ENCODE data around the gene FDPS.
"Not testable (repeated sequence)": the region's sequence is repeated elsewhere in the genome, so short reads cannot be mapped to it uniquely, and the experiment has no call there.

FDPS gene

DNA sequence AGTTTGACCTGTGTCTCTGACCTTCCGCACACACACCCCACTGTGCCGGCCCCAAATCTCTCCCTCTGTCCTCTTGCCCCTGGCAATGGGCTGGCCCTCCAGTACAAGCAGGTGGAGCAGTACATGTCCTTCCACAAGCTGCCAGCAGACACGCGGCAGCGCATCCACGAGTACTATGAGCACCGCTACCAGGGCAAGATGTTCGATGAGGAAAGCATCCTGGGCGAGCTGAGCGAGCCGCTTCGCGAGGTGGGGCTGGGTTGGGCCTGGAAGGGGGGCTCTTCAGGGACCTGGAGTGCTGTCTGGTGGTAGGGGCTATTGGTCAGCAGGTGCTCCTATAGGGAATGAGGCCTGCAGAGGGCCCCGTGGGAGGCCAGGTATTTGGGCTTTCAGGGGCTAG is 23.6 kb upstream of the FDPS start:
- DNase-seq (ENCODE audit: low read depth in 2 of 3, low spot score in 2 of 3), result no peak

- DNase-seq (ENCODE audit: low read depth in 2 of 3, low spot score in 2 of 3), result no peak
Observed at GRCh38 chr1:155285631-155286044, 23.0 kb upstream of the FDPS start.

DNA sequence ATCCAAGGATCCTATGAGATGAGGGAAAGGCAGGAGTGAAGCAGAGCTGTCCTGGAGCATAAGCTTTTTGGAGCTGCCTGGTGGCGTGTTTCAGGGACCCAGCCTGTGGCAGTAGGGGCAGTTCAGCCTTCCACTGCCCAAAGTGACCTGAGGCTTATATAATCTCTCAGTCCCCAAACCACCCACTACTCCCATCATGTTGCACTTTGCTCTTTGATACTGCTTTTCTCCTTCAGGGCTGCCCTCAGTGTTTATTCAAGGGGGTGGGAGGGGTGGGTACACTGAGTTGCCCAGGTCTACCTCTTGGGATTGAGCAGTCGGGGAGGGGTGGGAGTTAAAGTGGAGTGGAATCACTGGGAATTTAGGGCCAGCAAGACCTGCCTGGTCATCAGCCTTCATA is 22.1 kb upstream of the FDPS start:
- DNase-seq (ENCODE audit: low read depth in 2 of 3, low spot score in 2 of 3), result no peak

DNA sequence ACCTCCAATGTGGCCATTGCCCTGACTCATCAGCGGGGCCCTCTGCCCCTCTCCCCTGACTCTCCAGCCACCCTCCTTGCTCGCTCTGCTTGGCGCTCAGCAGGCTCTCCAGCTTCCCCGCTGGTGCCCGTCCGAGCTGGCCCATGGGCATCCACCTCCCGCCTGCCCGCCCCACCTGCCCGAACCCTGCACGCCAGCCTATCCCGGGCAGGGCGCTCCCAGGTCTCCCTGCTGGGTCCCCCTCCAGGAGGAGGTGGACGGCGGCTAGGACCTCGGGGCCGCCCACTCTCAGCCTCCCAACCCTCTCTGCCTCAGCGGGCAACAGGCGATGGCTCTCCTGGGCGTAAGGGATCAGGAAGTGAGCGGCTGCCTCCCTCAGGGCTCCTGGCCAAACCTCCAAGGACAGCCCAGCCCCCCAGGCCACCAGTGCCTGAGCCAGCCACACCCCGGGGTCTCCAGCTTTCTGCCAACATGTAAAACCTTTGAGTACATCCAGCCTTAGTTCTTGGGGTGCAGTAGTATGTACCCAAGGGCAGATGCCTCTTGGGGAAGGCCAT is 20.6 kb upstream of the FDPS start:
- no peak for DNase-seq (ENCODE audit: low read depth in 2 of 3, low spot score in 2 of 3)

GRCh38 chr1:155291006-155291405 is 17.7 kb upstream of the FDPS start:
- not testable (repeated sequence) for DNase-seq (ENCODE audit: low read depth in 2 of 3, low spot score in 2 of 3)

DNA sequence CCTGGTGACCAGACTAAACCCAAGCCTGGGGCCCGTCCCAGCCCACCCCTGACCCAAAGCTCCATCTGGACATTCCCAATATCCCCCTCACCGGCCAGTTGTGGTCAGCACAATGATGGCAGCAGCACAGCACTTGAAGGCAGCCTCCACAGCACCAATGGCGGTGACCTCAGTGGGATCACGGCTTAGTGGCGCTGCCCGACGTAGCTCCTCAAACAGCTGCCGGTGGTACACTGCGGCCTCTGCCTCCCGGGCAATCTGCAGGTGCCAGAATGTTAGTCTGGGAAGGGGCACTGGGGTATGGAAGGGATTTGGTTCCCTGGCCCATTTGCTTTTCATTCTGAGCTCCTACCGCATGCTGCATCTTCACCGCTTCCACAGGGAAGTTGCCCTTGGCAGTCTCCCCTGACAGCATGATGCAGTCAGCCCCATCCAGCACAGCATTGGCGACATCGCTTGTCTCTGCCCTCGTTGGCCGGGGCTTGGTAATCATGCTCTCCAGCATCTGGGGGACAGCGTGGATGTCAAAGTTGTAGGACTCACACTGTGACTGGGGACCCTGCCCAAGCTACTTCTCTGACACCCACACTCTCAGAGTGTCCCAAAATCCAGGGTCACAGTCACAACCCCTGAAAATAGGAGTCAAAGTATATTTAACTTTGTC is 15.4 kb upstream of the FDPS start:
- no peak for DNase-seq (ENCODE audit: low read depth in 2 of 3, low spot score in 2 of 3)

- DNase-seq (ENCODE audit: low read depth in 2 of 3, low spot score in 2 of 3), result no peak
Observed at GRCh38 chr1:155294520-155295182, 14.0 kb upstream of the FDPS start.

- no peak for DNase-seq (ENCODE audit: low read depth in 2 of 3, low spot score in 2 of 3)
Observed at GRCh38 chr1:155295183-155295941, 13.3 kb upstream of the FDPS start.

- no peak for DNase-seq (ENCODE audit: low read depth in 2 of 3, low spot score in 2 of 3)
Observed at GRCh38 chr1:155295942-155296267, 12.8 kb upstream of the FDPS start.

DNA sequence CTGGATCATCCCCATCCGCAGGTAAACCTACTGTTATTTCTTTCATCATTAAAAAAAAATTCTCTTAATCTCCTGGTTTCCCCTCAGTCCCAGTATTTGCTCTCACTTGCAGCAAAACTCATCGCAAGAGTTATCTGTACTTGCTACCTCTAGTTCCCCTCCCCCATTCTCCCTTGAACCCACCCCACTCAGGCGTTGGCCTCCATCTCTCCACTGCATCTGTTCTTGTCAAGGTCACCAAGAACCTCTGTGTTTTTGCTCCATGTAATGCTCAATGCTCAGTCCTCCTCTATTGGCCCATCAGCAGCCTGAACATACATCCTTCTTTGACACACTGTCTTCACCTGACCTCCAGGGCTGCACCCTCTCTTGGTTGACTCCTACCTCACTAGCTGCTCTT is 12.0 kb upstream of the FDPS start:
- no peak for DNase-seq (ENCODE audit: low read depth in 2 of 3, low spot score in 2 of 3)

DNA sequence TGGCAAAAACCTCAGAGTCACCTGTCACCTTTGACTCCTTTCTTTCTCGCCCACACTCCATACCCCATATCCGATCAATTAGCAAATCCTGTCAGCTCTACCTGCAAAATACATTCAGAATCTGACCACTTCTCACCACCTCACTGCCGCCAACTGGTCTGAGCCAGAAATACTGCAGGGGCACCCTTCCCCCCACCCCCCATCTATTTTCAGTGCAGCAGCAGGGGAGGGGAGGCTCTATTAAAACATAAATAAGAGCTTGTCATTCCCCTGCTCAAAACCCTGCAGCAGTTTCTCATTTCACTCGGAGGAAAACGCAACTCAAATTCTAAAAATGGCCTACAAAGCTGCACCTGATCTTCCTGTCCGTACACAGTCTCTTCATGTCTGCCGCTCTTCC is 11.3 kb upstream of the FDPS start:
- no peak for DNase-seq (ENCODE audit: low read depth in 2 of 3, low spot score in 2 of 3)

- no peak for DNase-seq (ENCODE audit: low read depth in 2 of 3, low spot score in 2 of 3)
Observed at GRCh38 chr1:155300024-155300423, 8.6 kb upstream of the FDPS start.

GRCh38 chr1:155300553-155301329 is 7.9 kb upstream of the FDPS start:
- no peak for DNase-seq (ENCODE audit: low read depth in 2 of 3, low spot score in 2 of 3)

GRCh38 chr1:155301342-155301841 is 7.3 kb upstream of the FDPS start, which contains the start of gene PKLR:
PKLR (minus strand) TSS chr1:155301438; CDS start chr1:155301395, 43 bp downstream.
- no peak for DNase-seq (ENCODE audit: low read depth in 2 of 3, low spot score in 2 of 3)

GRCh38 chr1:155304558-155305063 is 4.1 kb upstream of the FDPS start:
- no peak for DNase-seq (ENCODE audit: low read depth in 2 of 3, low spot score in 2 of 3)

GRCh38 chr1:155305881-155306391 is 2.7 kb upstream of the FDPS start:
- DNase-seq (ENCODE audit: low read depth in 2 of 3, low spot score in 2 of 3), result no peak

- no peak for DNase-seq (ENCODE audit: low read depth in 2 of 3, low spot score in 2 of 3)
Observed at GRCh38 chr1:155307247-155307740, 1.4 kb upstream of the FDPS start.

DNA sequence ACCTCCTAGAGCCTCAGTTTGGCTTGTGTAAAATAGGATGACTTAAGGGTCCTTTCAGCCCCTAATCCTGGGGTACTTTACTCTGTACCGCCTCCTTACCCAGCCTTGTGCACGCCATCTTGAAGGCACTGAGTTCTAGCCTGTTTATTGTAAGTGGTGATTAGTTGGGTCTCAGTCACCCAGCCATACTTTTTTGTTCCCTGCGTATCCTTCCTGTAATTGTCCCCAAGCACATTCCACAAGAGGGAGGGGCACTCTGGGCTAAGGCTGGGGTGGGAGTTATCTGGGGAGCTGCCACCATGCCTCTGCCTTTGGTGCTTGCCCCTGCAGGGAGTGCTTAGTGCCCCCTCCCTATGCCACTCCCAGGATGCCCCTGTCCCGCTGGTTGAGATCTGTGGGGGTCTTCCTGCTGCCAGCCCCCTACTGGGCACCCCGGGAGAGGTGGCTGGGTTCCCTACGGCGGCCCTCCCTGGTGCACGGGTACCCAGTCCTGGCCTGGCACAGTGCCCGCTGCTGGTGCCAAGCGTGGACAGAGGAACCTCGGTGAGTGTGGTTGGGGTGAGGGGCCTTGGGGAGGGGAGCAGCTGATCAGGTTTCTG is 856 bp downstream of the FDPS start:
- no peak for DNase-seq (ENCODE audit: low read depth in 2 of 3, low spot score in 2 of 3)

DNA sequence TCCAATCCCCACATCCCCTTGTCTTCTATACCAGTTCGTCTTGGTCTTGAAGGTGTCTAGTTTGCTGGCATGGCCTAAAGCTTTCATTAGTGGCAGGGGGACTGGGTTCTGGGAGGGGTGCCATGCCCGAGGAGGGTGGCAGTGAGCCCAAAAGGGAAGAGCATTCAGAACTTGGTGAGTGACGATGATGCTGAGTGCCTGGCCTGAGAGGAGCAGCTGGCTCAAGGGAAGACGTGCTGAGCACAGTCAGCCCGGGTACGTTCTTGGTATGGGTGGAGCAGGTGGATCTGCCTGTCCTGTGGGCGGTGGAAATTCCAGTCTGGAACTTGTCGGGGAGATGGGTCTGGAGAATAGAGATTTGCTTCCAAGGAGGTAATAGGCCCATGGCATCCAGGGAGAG is 4.6 kb downstream of the FDPS start:
- no peak for DNase-seq (ENCODE audit: low read depth in 2 of 3, low spot score in 2 of 3)

DNA sequence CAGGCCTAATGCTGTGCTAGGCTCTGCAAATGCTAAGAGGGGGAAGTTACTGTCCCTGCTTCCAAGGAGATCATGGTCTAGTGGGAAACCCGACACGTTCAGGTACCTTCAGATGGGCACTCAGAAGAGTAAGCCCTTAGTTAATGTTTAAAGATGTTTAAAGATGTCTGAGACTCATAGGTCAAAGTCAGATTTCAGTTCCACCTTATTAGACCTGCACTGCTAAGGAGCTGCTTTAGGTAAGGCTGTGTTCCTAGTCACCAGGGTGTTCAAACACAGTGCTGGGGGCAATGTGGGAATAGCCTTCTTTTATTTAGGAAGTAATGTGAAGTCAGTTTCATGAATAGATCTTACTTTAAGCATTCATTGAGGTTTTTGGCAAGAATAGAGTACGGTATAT is 8.3 kb downstream of the FDPS start:
- DNase-seq (ENCODE audit: low read depth in 2 of 3, low spot score in 2 of 3), result no peak
